ENCODE results near the gene SART1. TPM values are rescaled to one million over a fixed set of nuclear protein-coding genes. Genes with fewer than 3 reads are reported as not detected.

The SART1 gene
- total RNA-seq, 4 donors from 2014 or later, result 12.0 to 55.2 (median 33.3) TPM

DNA sequence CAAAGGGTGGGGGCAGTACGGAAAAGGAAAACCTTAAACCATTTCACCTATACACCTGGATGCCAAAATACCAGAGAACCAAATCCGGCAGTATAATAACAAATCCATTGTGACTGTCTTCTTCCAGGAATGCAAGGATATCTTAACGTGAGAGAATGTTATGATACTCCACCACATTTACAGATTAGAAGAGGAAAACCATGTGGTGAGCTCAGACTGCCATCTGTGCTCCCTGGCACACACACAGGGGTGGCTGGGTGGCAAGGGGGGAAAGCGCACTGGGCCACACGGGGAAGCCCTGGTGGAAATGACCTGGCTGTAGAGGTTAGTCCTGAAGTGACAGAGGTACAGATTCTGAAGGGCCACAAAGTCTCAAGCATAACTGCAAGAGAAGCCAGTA lies 30.5 kb downstream of the SART1 start:
- Histone ChIP-seq H3K36me3 (no peaks in the 10 kb centered on the region), H3K27ac (no peak overlapping the region), H3K4me3 (no peak overlapping the region), H3K27me3 (no peaks in the 10 kb centered on the region), H3K4me1 (no peaks in the 10 kb centered on the region), H3K9me3 (no peaks in the 10 kb centered on the region)
- intact Hi-C loops (cut with DNase I; ENCODE audit: low total_unique reads), result no loop called here
- ATAC-seq, result no peak
- TF ChIP-seq CTCF (IDR thresholded peaks at IDR 0.05 in 4 of 5, conservative IDR thresholded peaks at IDR 0.05 in 1 of 5) (no peak), POLR2A (IDR thresholded peaks at IDR 0.05) (no peak)
- DNase-seq, result no peak
- in situ Hi-C loops (cut with MboI; ENCODE audit: low sequenced_read_pairs in 4 of 4), result loop anchor here (10.0 to 25.0 kb wide), 3 partner anchors 107 to 280 kb away; partner anchors contain the start of genes KAT5 (in 4 of the 4), RNASEH2C (in 2 of the 4) and FIBP (in 1 of the 4)

DNA sequence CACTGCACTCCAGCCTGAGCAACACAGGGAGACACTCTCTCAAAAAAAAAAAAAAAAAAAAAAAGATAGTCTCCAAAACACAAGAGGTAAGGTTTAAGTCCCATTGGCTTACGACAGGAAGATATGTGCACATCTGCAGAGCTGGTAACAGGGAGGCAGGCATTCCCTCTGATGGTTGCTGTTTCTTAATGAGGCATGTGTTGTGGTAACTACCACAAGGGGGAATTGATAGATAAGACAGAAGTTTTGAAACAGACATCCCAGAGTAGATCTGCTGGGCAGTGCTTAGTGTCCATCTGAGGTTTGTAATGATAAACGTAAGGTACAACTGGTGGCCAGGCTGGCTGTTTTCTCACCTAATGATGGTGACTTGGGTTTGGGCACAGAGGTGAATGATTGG lies 35.8 kb downstream of the SART1 start:
- H3K27me3 ChIP-seq, result no peaks in the 10 kb centered on the region
- no peaks in the 10 kb centered on the region for H3K9me3 ChIP-seq
- TF ChIP-seq CTCF (IDR thresholded peaks at IDR 0.05 in 4 of 5, conservative IDR thresholded peaks at IDR 0.05 in 1 of 5) (no peak), POLR2A (IDR thresholded peaks at IDR 0.05) (no peak)
- no peak overlapping the region for H3K27ac ChIP-seq
- DNase-seq, result no peak
- no peak overlapping the region for H3K4me3 ChIP-seq
- in situ Hi-C loops (cut with MboI; ENCODE audit: low sequenced_read_pairs in 4 of 4), result loop anchor here (10.0 to 25.0 kb wide), 3 partner anchors 112 to 285 kb away; partner anchors contain the start of genes KAT5 (in 4 of the 4), RNASEH2C (in 2 of the 4) and FIBP (in 1 of the 4)
- H3K4me1 ChIP-seq, result peaks cover 12 to 14% of the 10 kb centered on the region in 2 donors
- intact Hi-C loops (cut with DNase I; ENCODE audit: low total_unique reads), result no loop called here
- no peak for ATAC-seq
- H3K36me3 ChIP-seq, result peaks cover 0 to 32% of the 10 kb centered on the region in 2 donors

GRCh38 chr11:66001942-66002647 lies 40.6 kb downstream of the SART1 start, which contains the start of the genes BANF1 and EIF1AD:
BANF1 (plus strand) TSS chr11:66002503; CDS start chr11:66003251, 748 bp downstream.
EIF1AD (minus strand) TSS chr11:66002157; CDS start chr11:66000389, 1,768 bp downstream.
- H3K4me3 ChIP-seq, result peak within 1 kb of the TSS; percentile 80 to 97 (median 84)
- intact Hi-C loops (cut with DNase I; ENCODE audit: low total_unique reads) (loop anchor here (1.0 to 5.0 kb wide), 6 partner anchors 41 to 340 kb away; partner anchors contain the start of genes C11orf68, DRAP1, FIBP and RELA), in situ Hi-C loops (cut with MboI; ENCODE audit: low sequenced_read_pairs in 4 of 4) (no loop called here)
- H3K36me3 ChIP-seq, result peaks cover 2 to 56% of the 10 kb centered on the region in 2 donors
- peak; percentile 89 to 93 for ATAC-seq
- H3K4me1 ChIP-seq, result peaks cover 29 to 39% of the 10 kb centered on the region in 2 donors
- H3K27ac ChIP-seq, result peak within 1 kb of the TSS; percentile 91 to 99 (median 97)
- TF ChIP-seq POLR2A (IDR thresholded peaks at IDR 0.05), result peak; percentile 50 to 75
- TF ChIP-seq CTCF (IDR thresholded peaks at IDR 0.05 in 4 of 5, conservative IDR thresholded peaks at IDR 0.05 in 1 of 5), result no peak
- no peaks in the 10 kb centered on the region for H3K9me3 ChIP-seq
- H3K27me3 ChIP-seq, result no peaks in the 10 kb centered on the region
- peak; percentile 91 to 92 for DNase-seq

DNA sequence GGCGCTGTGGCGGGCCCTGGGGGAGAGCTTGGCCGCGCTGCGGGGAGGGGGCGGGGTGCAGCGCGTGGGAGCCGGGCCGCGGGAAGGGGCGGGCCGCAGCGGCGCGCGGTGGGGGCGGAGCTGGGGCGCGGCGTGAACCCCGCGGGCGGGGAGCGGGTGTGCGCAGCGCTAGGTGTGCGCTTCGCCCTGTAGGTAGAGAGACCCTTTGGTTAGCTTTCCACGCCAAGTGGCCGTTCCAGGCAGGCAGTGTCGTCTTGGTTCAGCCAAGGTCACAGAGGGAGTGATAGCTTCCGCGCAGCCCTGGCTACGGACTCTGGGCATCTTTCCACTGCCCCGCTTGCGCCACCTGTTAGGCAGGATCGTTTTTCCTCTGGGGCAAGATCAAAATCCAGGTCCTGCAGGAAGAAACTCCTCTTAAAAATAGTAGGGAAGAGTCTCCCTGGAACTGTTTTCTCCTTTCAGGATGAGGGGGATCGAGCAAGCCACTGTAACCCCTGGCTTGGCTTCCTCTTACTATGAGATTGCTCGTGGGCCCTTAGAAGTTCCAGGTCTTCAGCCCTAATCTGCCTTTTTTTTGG lies 41.2 kb downstream of the SART1 start:
- Histone ChIP-seq H3K27ac (peak overlapping the region; percentile 91 to 99 (median 97)), H3K9me3 (no peaks in the 10 kb centered on the region), H3K4me1 (peaks cover 29 to 45% of the 10 kb centered on the region in 2 donors), H3K36me3 (peaks cover 2 to 52% of the 10 kb centered on the region in 2 donors), H3K4me3 (peak overlapping the region; percentile 80 to 97 (median 84)), H3K27me3 (no peaks in the 10 kb centered on the region)
- DNase-seq (peak; percentile 58 to 86), ATAC-seq (peak; percentile 75 to 78)
- peak; percentile 9 to 12 for TF ChIP-seq POLR2A (IDR thresholded peaks at IDR 0.05)
- TF ChIP-seq CTCF (IDR thresholded peaks at IDR 0.05 in 4 of 5, conservative IDR thresholded peaks at IDR 0.05 in 1 of 5), result no peak
- intact Hi-C loops (cut with DNase I; ENCODE audit: low total_unique reads) (loop anchor here (1.0 to 5.0 kb wide), 6 partner anchors 41 to 340 kb away; partner anchors contain the start of genes C11orf68, DRAP1, FIBP and RELA), in situ Hi-C loops (cut with MboI; ENCODE audit: low sequenced_read_pairs in 4 of 4) (no loop called here)

Measured in gastrocnemius medialis (tissue), 4 donors.